ENCODE measurements around the gene NUDT2.

Gene NUDT2

GRCh38 chr9:34310215-34310614, 19.2 kb upstream of the NUDT2 start:
- DNase-seq (ENCODE audit: low read depth) = no peak
- TF ChIP-seq, protein P1, sequence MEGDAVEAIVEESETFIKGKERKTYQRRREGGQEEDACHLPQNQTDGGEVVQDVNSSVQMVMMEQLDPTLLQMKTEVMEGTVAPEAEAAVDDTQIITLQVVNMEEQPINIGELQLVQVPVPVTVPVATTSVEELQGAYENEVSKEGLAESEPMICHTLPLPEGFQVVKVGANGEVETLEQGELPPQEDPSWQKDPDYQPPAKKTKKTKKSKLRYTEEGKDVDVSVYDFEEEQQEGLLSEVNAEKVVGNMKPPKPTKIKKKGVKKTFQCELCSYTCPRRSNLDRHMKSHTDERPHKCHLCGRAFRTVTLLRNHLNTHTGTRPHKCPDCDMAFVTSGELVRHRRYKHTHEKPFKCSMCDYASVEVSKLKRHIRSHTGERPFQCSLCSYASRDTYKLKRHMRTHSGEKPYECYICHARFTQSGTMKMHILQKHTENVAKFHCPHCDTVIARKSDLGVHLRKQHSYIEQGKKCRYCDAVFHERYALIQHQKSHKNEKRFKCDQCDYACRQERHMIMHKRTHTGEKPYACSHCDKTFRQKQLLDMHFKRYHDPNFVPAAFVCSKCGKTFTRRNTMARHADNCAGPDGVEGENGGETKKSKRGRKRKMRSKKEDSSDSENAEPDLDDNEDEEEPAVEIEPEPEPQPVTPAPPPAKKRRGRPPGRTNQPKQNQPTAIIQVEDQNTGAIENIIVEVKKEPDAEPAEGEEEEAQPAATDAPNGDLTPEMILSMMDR (IDR thresholded peaks at IDR 0.05; ENCODE audit: low read depth, low read length, missing control alignments) = no peak
- no peak overlapping the region for H3K4me3 ChIP-seq (ENCODE audit: low read depth, low read length)

DNA sequence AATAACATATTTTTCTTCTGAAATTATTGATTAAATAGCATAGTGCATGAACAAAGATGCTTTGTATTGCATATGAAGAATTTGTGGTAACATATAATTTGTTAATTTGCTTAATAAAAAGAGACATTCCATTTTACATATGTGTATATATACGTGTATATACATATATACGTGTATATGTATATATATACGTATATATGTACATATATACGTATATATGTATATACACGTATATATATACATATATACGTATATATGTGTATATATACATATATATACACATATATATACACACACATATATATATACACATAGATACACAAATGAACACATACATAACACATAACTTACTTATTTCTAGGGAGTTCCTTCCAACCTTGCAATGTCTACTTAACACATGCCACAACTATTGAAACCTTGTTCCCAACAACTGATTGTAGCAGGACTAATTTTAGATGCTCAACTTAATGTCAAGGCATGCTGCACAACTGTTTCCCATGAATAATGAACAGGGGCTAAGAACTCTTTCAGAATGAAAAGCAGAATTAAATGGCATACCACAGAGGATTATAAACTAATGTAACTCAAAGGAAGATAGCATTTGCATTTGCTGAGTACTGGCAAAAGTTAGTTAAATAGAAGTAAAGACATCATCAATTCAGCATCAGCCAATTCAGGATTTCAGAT, 17.7 kb upstream of the NUDT2 start:
- DNase-seq (ENCODE audit: low read depth) = no peak
- TF ChIP-seq, protein P1 (IDR thresholded peaks at IDR 0.05; ENCODE audit: low read depth, low read length, missing control alignments) = no peak
- no peak overlapping the region for H3K4me3 ChIP-seq (ENCODE audit: low read depth, low read length)

DNA sequence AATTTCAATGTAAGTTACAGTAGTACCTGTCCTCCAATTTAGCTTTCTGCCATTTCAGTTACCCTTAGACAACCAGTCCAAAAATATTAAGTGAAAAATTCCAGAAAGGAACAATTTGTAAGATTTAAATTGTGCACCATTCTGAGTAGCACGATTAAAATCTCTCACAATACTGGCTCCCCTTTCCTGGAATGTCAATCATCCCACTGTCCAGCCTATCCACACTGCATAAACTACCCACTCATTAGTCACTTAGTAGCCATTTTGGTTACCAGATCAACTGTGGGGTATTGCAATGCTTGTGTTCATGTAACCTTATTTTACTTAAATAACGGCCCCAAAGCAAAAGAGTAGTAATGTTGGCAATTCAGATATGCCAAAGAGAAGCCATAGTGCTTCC, 11.9 kb upstream of the NUDT2 start:
- no peak overlapping the region for H3K4me3 ChIP-seq (ENCODE audit: low read depth, low read length)
- no peak for DNase-seq (ENCODE audit: low read depth)
- TF ChIP-seq, protein P1 (IDR thresholded peaks at IDR 0.05; ENCODE audit: low read depth, low read length, missing control alignments) = no peak

GRCh38 chr9:34318163-34318790, 11.1 kb upstream of the NUDT2 start:
- no peak for DNase-seq (ENCODE audit: low read depth)
- H3K4me3 ChIP-seq (ENCODE audit: low read depth, low read length) = no peak overlapping the region
- TF ChIP-seq, protein P1 (IDR thresholded peaks at IDR 0.05; ENCODE audit: low read depth, low read length, missing control alignments) = no peak

GRCh38 chr9:34321451-34321850, 7.9 kb upstream of the NUDT2 start:
- TF ChIP-seq, protein P1 (IDR thresholded peaks at IDR 0.05; ENCODE audit: low read depth, low read length, missing control alignments) = no peak
- DNase-seq (ENCODE audit: low read depth) = no peak
- H3K4me3 ChIP-seq (ENCODE audit: low read depth, low read length) = no peak overlapping the region

DNA sequence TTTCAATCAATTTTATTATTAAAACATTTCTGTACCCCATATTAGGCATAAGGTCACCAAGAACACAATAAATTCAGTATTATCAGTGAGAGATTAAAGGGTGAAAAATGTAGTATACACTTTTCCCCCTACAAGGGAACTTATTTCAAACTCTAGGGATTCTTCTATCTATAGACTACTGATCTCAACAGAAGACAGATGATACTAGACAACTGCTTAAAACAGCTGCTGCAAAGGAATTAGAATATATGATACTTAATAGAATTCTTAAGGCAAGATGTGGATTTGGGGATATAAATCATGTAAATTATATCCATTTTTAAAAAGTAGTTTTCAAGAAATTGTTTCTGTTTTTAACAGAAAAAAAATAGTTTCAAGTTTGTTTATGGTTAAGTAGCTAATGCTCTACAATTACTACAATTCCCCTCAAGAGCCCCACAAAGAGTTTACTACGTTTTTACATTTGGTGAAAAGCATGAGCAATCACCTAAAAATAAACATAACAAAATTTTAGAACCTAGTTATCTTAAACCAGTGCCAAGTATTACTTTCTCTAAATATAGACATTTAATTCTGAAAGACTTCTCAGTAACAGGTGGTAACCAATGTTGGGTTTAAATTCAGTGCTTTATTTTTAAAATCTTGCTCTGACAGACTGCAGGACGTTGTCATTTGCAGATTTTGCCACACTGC, 6.3 kb upstream of the NUDT2 start:
- H3K4me3 ChIP-seq (ENCODE audit: low read depth, low read length) = no peak overlapping the region
- no peak for DNase-seq (ENCODE audit: low read depth)
- TF ChIP-seq, protein P1 (IDR thresholded peaks at IDR 0.05; ENCODE audit: low read depth, low read length, missing control alignments) = no peak
